IMR-90 (cell line): ENCODE measurements around the gene FAM168A. TPM values are rescaled to one million over a fixed set of nuclear protein-coding genes. Genes with fewer than 3 reads are reported as not detected.
"Not testable (repeated sequence)": the region's sequence is repeated elsewhere in the genome, so short reads cannot be mapped to it uniquely, and the experiment has no call there.

ENCODE experiments used
- ATAC-seq: fragments of 200-7000 bp; cut with Tn5 transposase; 2 replicates; pipeline ENCODE4 v1.9.1; 2020; ENCODE audit warnings: low read depth, mild to moderate bottlenecking, moderate library complexity
- BruUV-seq: library from RNA; stranded (reverse); fragments of 400-500 nt; replicated peaks from 2 replicates; lab custom pipeline; 2021; lab: Mats Ljungman, UMichigan
- CTCF ChIA-PET: fragments of 300-600 bp; formaldehyde crosslinking; extraction: SDS; loops from one replicate; lab custom pipeline; 2021; ENCODE audit warnings: antibody characterized with exemption; lab: Yijun Ruan, JAX
- POLR2A ChIA-PET: fragments of 300-600 bp; sonication (Branson Sonifier 250); formaldehyde crosslinking; loops from one replicate; lab custom pipeline; 2022; ENCODE audit warnings: antibody characterized with exemption; ENCODE audit not compliant: unreplicated experiment; lab: Charles Lee
- DNase-seq: peaks from one replicate; pipeline ENCODE4 v3.0.0; 2013
- H2AFZ ChIP-seq: replicated peaks from 2 replicates; pipeline ENCODE3; 2013; ENCODE audit warnings: low read length, mild to moderate bottlenecking; ENCODE audit not compliant: poor library complexity
- H2AK5ac ChIP-seq: 2 replicates; pipeline ENCODE4 v1.6.1; 2013; ENCODE audit warnings: low read depth, low read length, inconsistent platforms
- H2AK9ac ChIP-seq: replicated peaks from 2 replicates; pipeline ENCODE3; 2013; ENCODE audit warnings: mild to moderate bottlenecking, low read depth, low read length, moderate library complexity; ENCODE audit not compliant: poor library complexity
- H2BK120ac ChIP-seq: 2 replicates; pipeline ENCODE4 v1.6.1; 2013; ENCODE audit warnings: low read depth, low read length, inconsistent platforms
- H2BK15ac ChIP-seq: 3 replicates; pipeline ENCODE4 v1.6.1; 2013; ENCODE audit warnings: low read depth, low read length, inconsistent platforms
- H2BK20ac ChIP-seq: 2 replicates; pipeline ENCODE4 v1.6.1; 2013; ENCODE audit warnings: low read depth, mild to moderate bottlenecking, inconsistent platforms, low read length, moderate library complexity
- H2BK5ac ChIP-seq: 2 replicates; pipeline ENCODE4 v1.6.1; 2013; ENCODE audit warnings: mild to moderate bottlenecking, low read depth, low read length, inconsistent platforms; ENCODE audit not compliant: poor library complexity, severe bottlenecking
- H3K14ac ChIP-seq: replicated peaks from 2 replicates; pipeline ENCODE4 v1.6.1; 2013; ENCODE audit warnings: low read depth, low read length, inconsistent platforms
- H3K18ac ChIP-seq: 2 replicates; pipeline ENCODE4 v1.6.1; 2013; ENCODE audit warnings: low read depth, low read length, control low read depth
- H3K23ac ChIP-seq: 2 replicates; pipeline ENCODE4 v1.6.1; 2013; ENCODE audit warnings: low read depth, low read length, inconsistent platforms
- H3K27ac ChIP-seq: 2 replicates; pipeline ENCODE4 v1.5.1; 2013; ENCODE audit warnings: mild to moderate bottlenecking, control low read depth, low read length; ENCODE audit not compliant: insufficient read depth
- H3K27me3 ChIP-seq: 2 replicates; pipeline ENCODE4 v1.6.1; 2013; ENCODE audit warnings: low read length; ENCODE audit not compliant: control insufficient read depth, insufficient read depth
- H3K36me3 ChIP-seq: 2 replicates; pipeline ENCODE4 v1.6.1; 2013; ENCODE audit warnings: low read length, mixed read lengths; ENCODE audit not compliant: control insufficient read depth, insufficient read depth
- H3K4ac ChIP-seq: 2 replicates; pipeline ENCODE4 v1.6.1; 2013; ENCODE audit warnings: low read depth, low read length, inconsistent platforms
- H3K4me1 ChIP-seq: 2 replicates; pipeline ENCODE4 v1.6.1; 2013; ENCODE audit warnings: low read length, mixed read lengths; ENCODE audit not compliant: control insufficient read depth, insufficient read depth
- H3K4me2 ChIP-seq: 2 replicates; pipeline ENCODE4 v1.6.1; 2013; ENCODE audit warnings: low read depth, mild to moderate bottlenecking, control low read depth, low read length, moderate library complexity
- H3K4me3 ChIP-seq: 2 replicates; pipeline ENCODE4 v1.5.1; 2013; ENCODE audit warnings: low read depth, mild to moderate bottlenecking, control low read depth, low read length, moderate library complexity; ENCODE audit not compliant: insufficient read depth
- H3K56ac ChIP-seq: 2 replicates; pipeline ENCODE4 v1.6.1; 2013; ENCODE audit warnings: low read length, inconsistent platforms; ENCODE audit not compliant: insufficient read depth; ENCODE audit errors: extremely low read depth
- H3K79me1 ChIP-seq, 2 experiments: 2 replicates each; pipeline ENCODE4 v1.6.1; 2013; ENCODE audit warnings: low read length in 2 of 2, inconsistent platforms in 1 of 2, low read depth in 1 of 2
- H3K9ac ChIP-seq: 2 replicates; pipeline ENCODE4 v1.6.1; 2013; ENCODE audit warnings: low read depth, low read length, control low read depth
- H3K9me1 ChIP-seq: 2 replicates; pipeline ENCODE4 v1.6.1; 2013; ENCODE audit warnings: low read length, inconsistent platforms; ENCODE audit not compliant: insufficient read depth
- H3K9me3 ChIP-seq: 2 replicates; pipeline ENCODE4 v1.6.1; 2013; ENCODE audit warnings: low read length; ENCODE audit not compliant: control insufficient read depth, insufficient read depth
- H4K20me1 ChIP-seq: 2 replicates; pipeline ENCODE4 v1.6.1; 2013; ENCODE audit warnings: low read length, inconsistent platforms; ENCODE audit not compliant: insufficient read depth
- H4K5ac ChIP-seq: 2 replicates; pipeline ENCODE4 v1.6.1; 2013; ENCODE audit warnings: mild to moderate bottlenecking, low read depth, low read length, control low read depth
- H4K8ac ChIP-seq, 2 experiments: 2 replicates each; pipeline ENCODE4 v1.6.1; 2013; ENCODE audit warnings: low read depth in 2 of 2, low read length in 2 of 2, control low read depth in 1 of 2, inconsistent platforms in 1 of 2
- H4K91ac ChIP-seq: 2 replicates; pipeline ENCODE4 v1.6.1; 2013; ENCODE audit warnings: low read depth, low read length, inconsistent platforms; ENCODE audit not compliant: insufficient read depth
- BHLHE40 ChIP-seq: fragments of 150-350 bp; IDR thresholded peaks from 2 replicates; pipeline ENCODE4 v1.6.1; 2016; ENCODE audit warnings: mild to moderate bottlenecking, low read depth, low read length
- MAFK ChIP-seq: IDR thresholded peaks from 2 replicates; pipeline ENCODE4 v1.6.1; 2012; ENCODE audit warnings: low read depth, low read length, improper control_type of control experiment
- MAZ ChIP-seq: IDR thresholded peaks from 2 replicates; pipeline ENCODE4 v1.6.1; 2012; ENCODE audit warnings: low read depth, mild to moderate bottlenecking, low read length, improper control_type of control experiment, moderate library complexity, borderline replicate concordance
- POLR2A ChIP-seq: IDR thresholded peaks from 2 replicates; pipeline ENCODE4 v1.6.1; 2012; ENCODE audit warnings: mild to moderate bottlenecking, low read depth, low read length
- RCOR1 ChIP-seq: IDR thresholded peaks from 2 replicates; pipeline ENCODE4 v1.6.1; 2012; ENCODE audit warnings: mild to moderate bottlenecking, low read length, improper control_type of control experiment; ENCODE audit not compliant: insufficient replicate concordance
- SMC3 ChIP-seq: fragments of 150-350 bp; IDR thresholded peaks from 2 replicates; pipeline ENCODE4 v1.6.1; 2016; ENCODE audit warnings: low read depth, mild to moderate bottlenecking, antibody characterized with exemption, low read length, moderate library complexity
- USF2 ChIP-seq: fragments of 150-350 bp; IDR thresholded peaks from 2 replicates; pipeline ENCODE4 v1.6.1; 2017; ENCODE audit warnings: mild to moderate bottlenecking, antibody characterized with exemption, low read length, low read depth
- WGBS, 2 experiments: methylation state at CpG; one replicate each; pipeline versions ENCODE4 v1.1.5 to v1.1.7; 2013; ENCODE audit warnings: missing lambda C conversion rate in 2 of 2; ENCODE audit not compliant: insufficient read length in 1 of 2; ENCODE audit errors: extremely low coverage in 2 of 2; 5-methylcytosine and 5-hydroxymethylcytosine counted together
- dilution Hi-C: fragments of 300-500 bp; cut with HindIII; formaldehyde crosslinking; loops from one replicate; pipeline ENCODE4 v1.14.3; 2018; ENCODE audit warnings: low sequenced_read_pairs; ENCODE audit not compliant: unreplicated experiment
- in situ Hi-C: fragments of 300-500 bp; cut with MboI; formaldehyde crosslinking; loops from 3 replicates; pipeline ENCODE4 v1.14.3; 2019; ENCODE audit warnings: low sequenced_read_pairs, inconsistent platforms, mixed read lengths
- intact Hi-C: fragments of 100-400 bp; cut with micrococcal nuclease; formaldehyde crosslinking; loops from 2 replicates; pipeline ENCODE4 v1.10.0; 2022
- polyA plus RNA-seq, 3 experiments: library from polyadenylated mRNA; depleted of rRNA; stranded (reverse); fragments of >200 nt; gene quantifications; 2 replicates each; pipeline ENCODE4 v1.2.3, GENCODE V29; 2012; ENCODE audit warnings: low replicate concordance in 1 of 3
- total RNA-seq: library from RNA; depleted of rRNA; stranded (reverse); fragments of >200 nt; gene quantifications from 2 replicates; pipeline ENCODE4 v1.2.3, GENCODE V29; 2012

Gene FAM168A
- total and polyA plus RNA-seq, 2 of the 4 experiments (the other 2 are of a cell fraction): 13.1 to 22.8 TPM

- H3K14ac ChIP-seq: no peak overlapping the region
- H2BK20ac ChIP-seq: no peak overlapping the region
- dilution Hi-C loops: no loop called here
- ChIA-PET CTCF (interaction anchor here (0.6 to 0.7 kb wide), 2 partner anchors 49 to 153 kb away, joined by 3 read pairs; no protein-coding TSS in a partner anchor), POLR2A (interaction anchor here (0.6 kb wide), 1 partner anchor 203 kb away, joined by 4 read pairs; no protein-coding TSS in a partner anchor)
- TF ChIP-seq POLR2A: no peak
- TF ChIP-seq BHLHE40: no peak
- TF ChIP-seq MAFK: no peak
- no peak for TF ChIP-seq RCOR1
- TF ChIP-seq USF2: no peak
- TF ChIP-seq MAZ: no peak
- no peak for TF ChIP-seq SMC3
- H3K23ac ChIP-seq: no peak overlapping the region
- intact Hi-C loops: no loop called here
- H2BK15ac ChIP-seq: no peak overlapping the region
- no peak overlapping the region for H3K4me2 ChIP-seq
- 0 out of 2 replicates have a peak, but pooled peaks cover 2% of the 10 kb centered on the region for H3K9me1 ChIP-seq
- no peak overlapping the region for H4K8ac ChIP-seq
- no peak overlapping the region for H4K5ac ChIP-seq
- H2AK9ac ChIP-seq: no peak overlapping the region
- H3K18ac ChIP-seq: no peak overlapping the region
- no peak overlapping the region for H3K56ac ChIP-seq
- H4K91ac ChIP-seq: no peak overlapping the region
- WGBS, 2 experiments: no CpG with 5 or more reads among the region's 1 CpG
- H3K4ac ChIP-seq: no peak overlapping the region
- ATAC-seq: no peak
- DNase-seq: no peak
- H2BK120ac ChIP-seq: no peak overlapping the region
- no peak overlapping the region for H2AFZ ChIP-seq
- H3K4me1 ChIP-seq: no peaks in the 10 kb centered on the region
- in situ Hi-C loops: no loop called here
- no peak overlapping the region for H2AK5ac ChIP-seq
- peaks cover 4% of the 10 kb centered on the region; the same call in 1 of the 2 replicates for H4K20me1 ChIP-seq
- H3K4me3 ChIP-seq: no peak overlapping the region
- no peak overlapping the region for H3K27ac ChIP-seq
- H3K9ac ChIP-seq: no peak overlapping the region
- H3K79me1 ChIP-seq: peaks cover 17 to 23% of the 10 kb centered on the region in 2 experiments; a peak in 3 of 4 replicates
- H3K36me3 ChIP-seq: peaks cover 2% of the 10 kb centered on the region; the same call in 1 of the 2 replicates
- no peaks in the 10 kb centered on the region for H3K27me3 ChIP-seq
- H2BK5ac ChIP-seq: no peak overlapping the region
- no TSS peak for BruUV-seq
- no peaks in the 10 kb centered on the region; the same call in 1 of the 2 replicates for H3K9me3 ChIP-seq
Measured at GRCh38 chr11:73473252-73473651, 124.7 kb downstream of the FAM168A start.

GRCh38 chr11:73470036-73470612 is 127.8 kb downstream of the FAM168A start:
- dilution Hi-C loops, ATAC-seq, H3K9ac ChIP-seq, H2AK5ac ChIP-seq, H3K18ac ChIP-seq, H4K8ac ChIP-seq, DNase-seq, H3K9me1 ChIP-seq, H3K14ac ChIP-seq, H2BK120ac ChIP-seq, BruUV-seq, H3K4me3 ChIP-seq, POLR2A ChIA-PET, H2BK20ac ChIP-seq, H3K23ac ChIP-seq, H3K9me3 ChIP-seq, H3K27ac ChIP-seq, H4K20me1 ChIP-seq, H3K4me2 ChIP-seq, in situ Hi-C loops, H3K4me1 ChIP-seq, intact Hi-C loops, H2BK5ac ChIP-seq, H4K5ac ChIP-seq, H2BK15ac ChIP-seq, H3K27me3 ChIP-seq, H3K56ac ChIP-seq, H2AFZ ChIP-seq, H3K36me3 ChIP-seq, CTCF ChIA-PET, H3K4ac ChIP-seq, H4K91ac ChIP-seq, H2AK9ac ChIP-seq: not testable (repeated sequence)
- peaks cover 13 to 20% of the 10 kb centered on the region in 2 experiments; a peak in 2 of 4 replicates for H3K79me1 ChIP-seq
- 83% methylated on average over 1 of the region's 13 CpGs; no CpG with 5 or more reads in 1 of the 2 experiments for WGBS, 2 experiments
